DLD1 (cell line): ENCODE measurements around the gene TSEN54.

ENCODE experiments used
- in situ Hi-C: cut with HindIII; loops from 2 replicates; pipeline ENCODE4 v1.10.0; 2017; ENCODE audit warnings: low sequenced_read_pairs

Gene TSEN54

DNA sequence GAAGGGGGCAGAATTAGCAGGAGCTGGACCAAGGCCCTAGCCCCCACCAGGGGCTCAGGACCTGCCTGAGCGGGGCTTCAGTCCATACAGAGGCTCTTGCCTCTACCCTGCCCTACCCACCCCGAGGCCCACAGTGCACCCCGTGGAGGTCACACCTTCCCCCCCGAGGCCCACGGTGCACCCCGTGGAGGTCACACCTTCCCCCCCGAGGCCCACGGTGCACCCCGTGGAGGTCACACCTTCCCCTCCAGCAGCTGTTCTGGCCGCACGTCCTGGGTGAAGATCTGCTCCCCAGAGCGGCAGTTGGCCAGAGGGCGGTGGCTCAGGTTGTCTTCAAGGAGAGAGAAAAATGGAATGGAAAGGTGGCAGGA, 12.4 kb upstream of the TSEN54 start:
- in situ Hi-C loops, result no loop called here

DNA sequence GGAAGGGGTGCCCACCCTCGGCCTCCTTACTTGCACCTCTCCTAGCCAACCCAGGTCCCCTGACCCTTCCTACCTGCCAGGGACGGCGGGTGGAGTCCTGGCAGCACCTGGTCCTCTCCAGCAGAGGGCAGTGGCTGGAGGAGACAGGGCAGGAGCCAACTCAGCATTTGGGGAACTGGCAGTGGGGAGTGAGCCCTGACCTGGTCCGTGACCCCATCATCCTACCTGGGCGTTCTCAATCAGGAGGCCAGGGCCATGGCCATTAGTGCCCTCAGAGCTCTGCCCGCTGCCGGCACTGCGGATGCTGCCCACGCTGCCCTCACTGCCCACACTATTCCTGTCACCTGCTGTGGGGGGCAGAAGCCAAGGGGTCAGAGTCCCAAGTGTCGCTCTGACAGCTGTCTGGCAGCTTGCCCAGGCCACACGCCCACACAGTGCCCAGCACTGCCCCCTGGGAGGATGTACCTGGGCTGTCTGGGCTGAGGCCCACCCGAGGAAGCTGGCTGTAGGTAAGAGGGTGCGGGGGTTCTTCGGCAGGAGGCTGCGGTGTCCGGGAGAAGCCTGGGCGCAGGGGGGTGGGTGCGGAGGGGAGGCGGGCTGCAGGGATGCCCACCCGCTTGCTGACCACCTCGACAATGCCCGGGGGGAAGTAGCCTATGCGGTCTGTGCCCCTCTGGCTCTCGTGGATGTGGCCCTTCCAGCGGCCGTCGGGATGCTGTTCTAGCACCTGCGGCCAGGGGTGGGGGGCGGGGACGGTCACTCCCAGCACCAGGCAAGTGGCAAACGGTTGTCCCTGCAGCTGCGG, 11.8 kb upstream of the TSEN54 start:
- in situ Hi-C loops, result no loop called here

DNA sequence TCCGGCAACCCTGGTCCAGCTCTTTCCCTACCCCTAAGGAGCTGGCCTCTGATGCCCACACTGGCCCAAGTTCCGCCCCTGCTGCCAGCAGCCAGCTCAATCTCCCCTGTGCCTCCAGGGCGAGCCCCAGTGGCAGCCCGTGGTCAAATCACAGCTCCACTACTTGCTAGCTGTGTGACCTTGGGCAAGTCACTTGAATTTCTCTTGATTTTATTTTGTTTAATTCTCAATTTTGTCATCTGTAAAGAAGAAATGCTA, 11.2 kb upstream of the TSEN54 start:
- in situ Hi-C loops, result no loop called here

DNA sequence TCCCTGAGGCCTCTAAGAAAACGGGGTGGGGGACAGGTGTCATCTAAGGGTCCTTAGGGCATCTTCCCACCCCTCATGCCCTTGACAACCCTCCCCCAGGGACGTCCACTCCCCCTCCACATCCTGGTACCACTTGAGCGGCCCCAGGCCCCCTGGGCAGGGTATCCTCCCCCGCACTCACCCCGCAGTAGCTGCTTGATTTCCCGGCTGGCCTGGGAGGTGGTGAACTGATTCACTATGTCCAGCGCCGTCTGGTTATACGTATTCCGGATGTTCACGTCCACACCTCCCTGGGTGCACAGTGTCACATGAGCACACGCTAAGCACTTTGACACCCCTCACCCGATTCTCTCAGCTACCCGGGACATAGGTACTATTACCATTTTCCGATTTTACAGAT, 10.7 kb upstream of the TSEN54 start:
- in situ Hi-C loops, result no loop called here

DNA sequence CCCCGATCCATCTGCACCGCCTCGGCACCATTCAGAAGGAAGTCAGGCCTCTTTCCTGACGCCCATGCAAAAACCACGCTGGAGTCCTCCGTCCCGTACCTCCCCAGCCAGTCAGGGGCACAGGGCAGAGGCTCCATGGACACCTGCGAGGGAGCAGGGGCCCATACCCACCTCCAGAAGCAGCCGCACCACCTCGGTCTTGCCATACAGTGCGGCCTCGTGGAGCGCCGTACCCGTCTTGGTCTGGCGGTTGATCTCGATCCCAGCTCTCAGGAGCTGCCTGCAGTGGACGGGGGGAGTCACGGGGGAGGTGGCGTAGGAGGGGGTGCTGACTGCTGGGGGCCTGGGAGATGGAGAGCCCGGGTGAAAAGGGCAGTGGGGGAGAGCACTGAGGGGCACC, 10.2 kb upstream of the TSEN54 start:
- in situ Hi-C loops, result no loop called here

DNA sequence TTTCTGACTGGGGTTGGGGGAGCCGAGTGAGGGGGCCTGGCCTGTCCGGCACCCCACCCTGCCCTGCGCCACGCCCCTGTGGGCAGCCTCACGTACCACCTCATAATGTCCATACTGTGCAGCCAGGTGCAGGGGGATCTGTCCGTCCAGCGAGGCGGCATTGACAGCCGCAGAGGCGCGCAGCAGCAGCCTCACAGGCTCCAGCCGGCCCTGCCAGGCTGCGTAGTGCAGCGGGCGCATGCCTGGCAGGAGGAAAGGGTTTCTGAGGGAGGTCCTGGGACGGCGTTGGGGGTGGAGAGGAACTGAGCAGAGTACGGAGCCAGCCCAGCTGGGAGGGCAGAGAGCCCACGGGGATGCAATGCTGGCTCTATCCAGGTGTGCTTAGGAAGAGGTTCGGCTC, 9.4 kb upstream of the TSEN54 start:
- in situ Hi-C loops, result no loop called here

DNA sequence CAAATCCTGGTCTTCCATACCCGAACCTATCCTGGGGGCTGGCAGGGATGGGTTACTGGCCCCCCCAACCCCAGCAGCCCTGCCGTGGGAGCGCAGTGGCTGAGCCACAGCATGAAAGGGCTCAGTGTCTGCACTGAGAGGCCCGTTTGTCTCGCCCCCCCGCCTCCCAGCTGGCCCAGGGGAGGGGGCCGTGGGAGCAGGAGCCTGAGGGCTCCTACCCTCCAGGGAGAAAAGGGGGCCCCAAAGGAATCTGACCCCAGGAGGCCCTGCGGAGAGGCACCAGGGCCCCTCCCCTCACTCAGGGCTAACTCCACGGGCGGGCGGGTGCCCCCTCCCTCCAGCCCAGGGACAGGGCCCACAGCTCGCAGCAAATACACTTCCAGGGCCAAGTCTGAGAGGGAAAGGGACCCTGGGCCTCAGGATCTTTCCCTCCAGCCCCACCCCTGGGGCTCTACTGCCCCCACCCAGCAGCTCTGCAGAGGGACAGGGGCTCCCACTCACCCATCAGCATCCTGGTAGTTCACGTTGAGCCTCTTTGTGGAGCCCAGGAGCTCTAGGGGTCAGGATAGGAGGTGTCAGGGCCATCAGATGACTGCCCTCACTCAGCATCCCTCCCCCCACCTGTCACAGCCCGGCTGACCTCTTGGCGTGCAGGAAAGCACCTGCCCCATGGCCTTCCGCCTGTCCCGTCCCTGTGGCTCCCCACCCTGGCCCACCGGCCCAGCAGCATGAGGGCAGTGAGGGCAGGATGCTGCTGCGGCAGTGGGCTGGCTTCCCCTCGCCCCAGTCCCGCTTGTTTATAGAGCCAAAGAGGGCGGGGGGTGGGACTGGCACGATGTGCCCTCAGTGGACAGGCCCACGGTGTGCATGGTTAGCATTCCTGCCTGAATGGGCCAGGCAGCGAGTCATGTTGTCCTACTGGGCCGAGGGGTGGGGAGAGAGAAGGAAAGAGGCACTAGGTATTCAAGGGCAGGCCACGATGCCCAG, 8.3 kb upstream of the TSEN54 start:
- in situ Hi-C loops, result no loop called here

DNA sequence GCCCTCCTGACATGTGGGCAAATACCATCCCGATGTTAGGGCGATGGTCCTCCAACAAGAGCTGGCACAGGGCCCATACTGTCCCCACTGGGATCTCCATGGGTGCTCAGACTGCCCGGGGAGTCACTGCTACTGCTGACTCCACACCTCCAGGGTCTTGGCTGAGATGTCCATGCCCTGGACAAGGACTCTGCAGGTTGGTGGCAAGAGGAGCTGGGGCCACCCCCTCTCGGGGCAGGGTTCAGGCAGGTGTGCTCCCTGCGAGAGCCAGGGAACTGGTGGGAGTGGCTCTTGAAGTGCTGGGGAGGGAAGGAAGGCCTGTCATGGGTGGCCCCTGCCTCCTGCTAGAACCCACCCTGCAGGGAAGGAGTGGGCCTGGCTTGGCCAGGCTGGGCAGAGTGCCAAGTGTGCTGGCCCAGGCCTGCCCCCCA, 7.4 kb upstream of the TSEN54 start:
- in situ Hi-C loops, result no loop called here

DNA sequence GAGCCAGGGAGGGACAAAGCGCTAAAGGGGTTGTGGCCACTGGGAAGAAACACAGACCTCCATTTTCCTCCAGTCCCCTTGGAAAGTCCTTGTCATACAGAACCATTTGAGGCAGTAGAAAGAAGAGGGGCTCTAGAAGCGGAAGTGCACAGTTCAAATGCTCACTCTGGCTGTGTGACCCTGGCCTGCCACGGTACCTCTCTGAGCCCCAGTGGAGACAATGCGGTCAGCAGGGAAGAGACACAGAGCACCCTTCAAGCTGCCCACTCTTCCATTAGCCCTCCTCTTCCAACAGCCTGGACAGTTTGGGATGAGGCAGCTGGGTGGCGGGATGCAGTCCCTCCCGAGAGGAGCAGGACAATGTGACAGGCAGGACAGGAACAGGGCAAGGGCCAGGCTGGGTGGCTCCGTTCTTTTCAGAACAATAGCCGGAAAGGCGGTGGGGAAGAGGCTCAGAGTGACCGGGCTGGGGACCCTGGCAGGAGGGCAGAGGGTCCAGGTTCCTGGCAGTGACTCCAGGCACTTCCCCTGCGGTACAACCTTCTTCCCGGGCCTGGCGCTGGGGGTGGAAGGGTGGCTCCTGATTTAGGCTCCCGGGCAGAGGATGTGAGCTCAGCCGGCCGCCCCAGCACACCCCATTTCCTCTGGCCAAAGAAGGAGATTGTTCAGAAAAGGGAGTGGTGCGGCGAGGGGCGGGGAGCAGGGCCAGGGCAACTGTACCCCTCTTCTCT, 6.6 kb upstream of the TSEN54 start:
- in situ Hi-C loops, result no loop called here

- in situ Hi-C loops, result no loop called here
These were observed 5.1 kb upstream of the TSEN54 start for GRCh38 chr17:75511270-75511609.

DNA sequence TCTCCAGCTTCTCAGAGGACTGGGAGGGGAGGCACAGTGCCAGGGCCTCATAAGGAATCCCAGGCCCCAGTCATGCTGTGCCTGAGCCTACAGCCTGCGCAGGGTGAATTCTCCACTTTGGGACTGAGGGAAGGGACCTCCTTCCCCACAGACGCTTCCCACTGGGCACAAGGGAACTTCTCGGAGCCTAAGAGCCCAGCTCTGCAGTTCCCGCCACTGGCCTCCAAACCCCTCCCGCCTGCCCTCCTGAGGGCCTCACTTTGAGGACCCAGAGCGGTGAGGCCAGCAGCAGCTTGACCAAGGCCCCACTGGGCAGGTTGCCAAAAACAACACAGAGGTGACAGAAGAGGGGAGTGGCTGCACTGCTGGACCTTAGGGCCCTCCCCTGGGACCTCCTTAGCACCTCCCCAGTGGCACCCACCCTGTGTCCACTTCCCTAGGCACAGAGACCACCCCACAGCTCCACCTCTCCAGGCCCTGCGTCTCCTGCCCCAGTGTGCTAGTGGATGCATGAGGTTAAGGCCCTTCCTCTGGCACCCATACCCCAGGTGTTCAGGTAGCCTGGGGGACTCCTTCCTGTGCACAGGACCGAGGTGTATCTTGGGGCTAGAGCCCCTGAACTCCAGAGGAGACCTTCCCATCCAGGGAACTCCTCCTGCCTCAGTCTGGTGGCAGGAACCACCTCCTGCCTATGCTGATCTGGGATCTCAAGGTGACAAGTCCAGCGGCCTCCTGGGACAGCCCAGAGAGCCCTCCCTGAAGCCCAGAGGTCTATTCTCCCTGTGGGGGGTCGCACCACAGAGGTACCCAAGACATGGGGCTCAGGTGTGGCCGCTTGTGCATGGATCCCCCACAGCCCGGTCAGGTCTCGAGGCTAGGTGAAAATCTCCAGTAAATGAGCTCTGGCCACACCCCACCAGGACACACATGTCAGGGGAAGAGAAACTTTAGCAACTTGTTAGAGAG, 4.4 kb upstream of the TSEN54 start:
- in situ Hi-C loops, result no loop called here

DNA sequence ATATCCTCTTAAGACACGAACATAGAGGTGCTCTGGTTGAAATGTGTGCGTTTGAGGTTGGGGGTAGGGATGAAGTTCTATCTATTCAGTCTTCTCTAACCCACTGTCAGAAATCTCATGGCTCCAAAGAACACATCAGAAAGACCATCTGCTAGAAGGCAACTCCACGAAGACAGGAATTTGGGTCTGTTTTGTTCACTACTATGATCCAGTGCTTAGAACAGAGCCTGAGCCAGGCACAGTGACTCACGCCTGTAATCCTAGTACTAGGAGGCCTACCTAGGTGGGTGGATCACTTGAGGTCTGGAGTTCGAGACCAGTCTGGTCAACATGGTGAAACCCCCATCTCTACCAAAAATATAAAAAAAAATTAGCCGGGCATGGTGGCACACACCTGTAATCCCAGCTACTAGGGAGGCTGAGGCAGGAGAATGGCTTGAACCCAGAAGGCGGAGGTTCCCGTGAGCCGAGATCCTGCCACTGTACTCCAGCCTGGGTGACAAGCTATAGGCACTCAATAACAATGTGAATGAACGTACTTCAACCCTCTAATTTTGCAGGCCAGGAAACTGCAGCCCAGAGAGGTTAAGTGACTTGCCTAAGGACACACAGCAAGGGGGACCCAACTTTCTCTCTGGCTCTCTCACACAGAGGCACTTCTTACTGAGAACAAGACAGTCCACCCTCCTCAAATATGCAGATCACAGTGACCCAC, 3.2 kb upstream of the TSEN54 start:
- in situ Hi-C loops, result no loop called here

DNA sequence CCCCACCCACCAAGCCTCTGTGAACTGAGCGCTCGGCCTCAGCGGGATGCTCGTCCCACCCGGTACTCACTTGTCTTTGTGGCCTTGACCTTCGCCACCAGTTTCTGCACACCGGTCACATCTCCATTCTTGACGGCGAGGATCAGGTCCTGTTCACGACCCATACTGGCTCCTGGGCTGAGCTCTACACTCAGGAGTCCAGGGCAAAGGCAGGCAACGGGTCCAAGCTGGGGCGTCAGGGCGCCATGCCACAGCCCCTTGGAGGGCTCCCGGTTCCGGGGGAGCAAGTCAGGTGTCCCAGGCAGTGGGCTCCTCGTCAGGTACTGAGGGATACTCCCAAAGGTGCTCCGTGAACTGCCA, 2.7 kb upstream of the TSEN54 start:
- in situ Hi-C loops, result no loop called here

- in situ Hi-C loops, result no loop called here
These were observed 1.9 kb upstream of the TSEN54 start for GRCh38 chr17:75514299-75514918.

DNA sequence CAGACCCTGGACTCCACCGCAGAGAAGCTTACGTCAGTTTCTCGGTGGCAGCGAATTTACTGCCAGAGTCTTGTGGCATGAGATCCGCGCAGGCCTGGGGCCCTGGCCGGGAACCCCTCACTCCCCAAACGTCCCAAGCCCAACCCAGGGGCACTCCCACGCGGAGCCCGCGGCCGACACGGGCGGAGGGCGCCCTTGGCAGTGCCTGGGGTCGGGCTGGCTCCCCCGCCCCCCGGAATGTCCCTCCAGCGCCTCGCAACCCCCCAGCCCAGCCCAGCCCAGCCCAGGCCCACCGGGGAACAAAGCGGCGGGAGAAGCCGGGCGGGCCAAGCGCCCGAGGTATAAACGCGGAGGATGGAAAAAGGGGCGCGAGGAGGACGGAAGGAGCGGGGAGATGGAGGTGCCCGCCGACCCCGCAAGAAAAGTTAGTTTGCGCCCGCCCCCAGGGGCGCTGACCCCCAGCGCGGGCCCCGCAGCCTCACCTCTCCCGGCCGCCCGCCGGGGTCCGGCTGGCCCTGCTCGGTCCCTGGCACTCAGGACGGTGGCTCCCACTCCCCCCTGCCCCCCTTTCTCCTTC, 1.3 kb upstream of the TSEN54 start:
- in situ Hi-C loops, result no loop called here

DNA sequence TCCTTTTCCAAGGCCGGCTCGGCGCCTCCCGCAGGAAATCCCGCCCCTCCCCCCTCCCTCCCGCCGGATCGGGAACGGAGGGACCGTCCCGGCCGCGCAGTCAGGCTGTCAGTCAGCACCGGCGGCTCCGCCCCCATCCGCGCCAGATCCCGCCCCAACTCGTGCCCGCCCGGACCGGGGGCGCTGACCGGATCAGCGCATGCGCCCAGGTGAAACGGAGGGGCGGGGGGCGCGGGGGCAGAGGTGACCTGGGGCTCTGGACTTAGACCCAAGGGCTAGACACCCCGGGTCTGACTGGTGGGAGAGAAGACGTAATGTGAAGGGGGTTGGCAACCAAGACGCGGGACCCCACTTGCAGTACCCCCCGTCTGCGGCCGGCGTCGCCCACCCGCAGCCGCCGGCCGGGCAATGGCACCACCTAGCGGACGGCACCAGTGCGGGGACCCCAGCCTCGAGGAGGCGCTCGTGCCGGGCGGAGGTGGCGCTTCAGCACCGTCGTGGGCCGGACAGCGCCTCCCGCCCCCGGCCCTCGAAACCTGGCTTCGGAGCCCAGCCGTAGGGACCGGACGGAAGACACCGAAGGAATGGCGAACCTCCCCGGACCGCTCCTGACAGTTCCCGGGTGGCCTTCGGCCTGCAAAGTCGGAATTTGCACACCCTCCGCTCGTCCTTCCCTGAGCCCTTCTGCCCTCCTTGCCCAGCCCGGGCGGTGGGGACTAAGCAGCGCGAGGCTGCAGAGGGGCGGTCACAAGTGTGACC, 653 bp upstream of the TSEN54 start, which contains the start of gene CASKIN2:
Gene CASKIN2, minus strand, starts transcription at position 42 of the 759 bp plus-strand sequence. CDS start 1,733 bp downstream, outside the sequence.
- in situ Hi-C loops, result no loop called here

GRCh38 chr17:75516619-75517296, 430 bp downstream of the TSEN54 start:
- in situ Hi-C loops, result no loop called here
